Skeletal muscle tissue (tissue), 4 donors: ENCODE results near the gene AKAP8. TPM values are rescaled to one million over a fixed set of nuclear protein-coding genes. Genes with fewer than 3 reads are reported as not detected.

ENCODE experiments used
- H3K27ac ChIP-seq: one replicate; pipeline ENCODE4 v1.7.0; 2013; ENCODE audit warnings: mild to moderate bottlenecking, low read depth, low read length, inconsistent platforms
- H3K27me3 ChIP-seq, 3 donors: one replicate each; pipeline ENCODE4 v1.7.0; 2013; ENCODE audit warnings: low read length in 3 of 3; ENCODE audit not compliant: control insufficient read depth in 3 of 3, insufficient read depth in 3 of 3
- H3K36me3 ChIP-seq, 3 donors: one replicate each; pipeline ENCODE4 v1.7.0; 2013; ENCODE audit warnings: low read length in 3 of 3; ENCODE audit not compliant: control insufficient read depth in 3 of 3, insufficient read depth in 3 of 3
- H3K4me1 ChIP-seq, 3 donors: one replicate each; pipeline ENCODE4 v1.7.0; 2013; ENCODE audit warnings: low read length in 3 of 3, mild to moderate bottlenecking in 3 of 3; ENCODE audit not compliant: control insufficient read depth in 3 of 3, insufficient read depth in 3 of 3
- H3K4me3 ChIP-seq, 3 donors: one replicate each; pipeline ENCODE4 v1.7.0; 2013; ENCODE audit warnings: low read length in 3 of 3
- H3K9ac ChIP-seq, 3 donors: one replicate each; pipeline ENCODE4 v1.7.0; 2013; ENCODE audit warnings: low read length in 3 of 3, mild to moderate bottlenecking in 3 of 3, moderate library complexity in 2 of 3, low read depth in 1 of 3
- H3K9me3 ChIP-seq, 3 donors: one replicate each; pipeline ENCODE4 v1.7.0; 2013; ENCODE audit warnings: low read length in 3 of 3; ENCODE audit not compliant: control insufficient read depth in 3 of 3
- total RNA-seq: library from RNA; depleted of rRNA; stranded (reverse); fragments of >200 nt; gene quantifications from one replicate; pipeline ENCODE4 v1.2.3, GENCODE V29; 2014
- donor health status: Osteomylitis.

AKAP8 gene
- total RNA-seq, 1 donor from 2014 or later: 13.6 TPM

- H3K4me3 ChIP-seq: peak overlapping the region in 1 of 3 donors; percentile 23
- peaks cover 45 to 65% (median 64%) of the 10 kb centered on the region in 3 donors for H3K4me1 ChIP-seq
- no peaks in the 10 kb centered on the region for H3K36me3 ChIP-seq
- no peak overlapping the region for H3K9ac ChIP-seq
- H3K9me3 ChIP-seq: no peaks in the 10 kb centered on the region
- no peak overlapping the region for H3K27ac ChIP-seq
- no peaks in the 10 kb centered on the region for H3K27me3 ChIP-seq
Observed at GRCh38 chr19:15328312-15328711, 51.3 kb downstream of the AKAP8 start.

GRCh38 chr19:15324791-15325519 lies 54.6 kb downstream of the AKAP8 start:
- peak overlapping the region in 2 of 3 donors; percentile 25 for H3K4me3 ChIP-seq
- H3K4me1 ChIP-seq: peaks cover 58 to 73% (median 71%) of the 10 kb centered on the region in 3 donors
- H3K27me3 ChIP-seq: no peaks in the 10 kb centered on the region
- no peaks in the 10 kb centered on the region for H3K36me3 ChIP-seq
- H3K9me3 ChIP-seq: no peaks in the 10 kb centered on the region
- H3K27ac ChIP-seq: peak overlapping the region; percentile 0
- peak overlapping the region in 2 of 3 donors; percentile 1 to 42 for H3K9ac ChIP-seq

- H3K4me3 ChIP-seq: no peak overlapping the region
- no peak overlapping the region for H3K9ac ChIP-seq
Observed at GRCh38 chr19:15323496-15324235, 55.9 kb downstream of the AKAP8 start.

GRCh38 chr19:15321739-15322138 lies 57.8 kb downstream of the AKAP8 start:
- Histone ChIP-seq H3K27ac (no peak overlapping the region), H3K4me1 (peaks cover 80 to 82% (median 80%) of the 10 kb centered on the region in 3 donors), H3K4me3 (no peak overlapping the region), H3K27me3 (no peaks in the 10 kb centered on the region), H3K9ac (no peak overlapping the region), H3K36me3 (no peaks in the 10 kb centered on the region), H3K9me3 (no peaks in the 10 kb centered on the region)

More at GRCh38 chr19:15323496-15324235, 55.9 kb downstream of the AKAP8 start:
- peaks cover 67 to 75% (median 75%) of the 10 kb centered on the region in 3 donors for H3K4me1 ChIP-seq
- H3K9me3 ChIP-seq: no peaks in the 10 kb centered on the region
- H3K36me3 ChIP-seq: no peaks in the 10 kb centered on the region
- H3K27ac ChIP-seq: peak overlapping the region; percentile 22
- no peaks in the 10 kb centered on the region for H3K27me3 ChIP-seq

- peak overlapping the region; percentile 46 for H3K27ac ChIP-seq
- H3K27me3 ChIP-seq: no peaks in the 10 kb centered on the region
- no peaks in the 10 kb centered on the region for H3K36me3 ChIP-seq
- no peak overlapping the region for H3K4me3 ChIP-seq
- H3K4me1 ChIP-seq: peaks cover 77 to 83% (median 80%) of the 10 kb centered on the region in 3 donors
- no peaks in the 10 kb centered on the region for H3K9me3 ChIP-seq
- no peak overlapping the region for H3K9ac ChIP-seq
Observed at GRCh38 chr19:15320116-15320515, 59.5 kb downstream of the AKAP8 start.

- Histone ChIP-seq H3K27ac (peak overlapping the region; percentile 80), H3K9ac (peak overlapping the region; percentile 28 to 34 (median 32)), H3K27me3 (no peaks in the 10 kb centered on the region), H3K4me3 (peak overlapping the region in 2 of 3 donors; percentile 0 to 2), H3K4me1 (peaks cover 76 to 80% (median 78%) of the 10 kb centered on the region in 3 donors), H3K36me3 (no peaks in the 10 kb centered on the region), H3K9me3 (no peaks in the 10 kb centered on the region)
Observed at GRCh38 chr19:15318241-15318691, 61.3 kb downstream of the AKAP8 start.

GRCh38 chr19:15317392-15318071 lies 62.1 kb downstream of the AKAP8 start:
- H3K27me3 ChIP-seq: no peaks in the 10 kb centered on the region
- H3K4me3 ChIP-seq: peak overlapping the region in 1 of 3 donors; percentile 4
- no peaks in the 10 kb centered on the region for H3K36me3 ChIP-seq
- H3K27ac ChIP-seq: peak overlapping the region; percentile 80
- H3K4me1 ChIP-seq: peaks cover 74 to 78% (median 76%) of the 10 kb centered on the region in 3 donors
- H3K9me3 ChIP-seq: no peaks in the 10 kb centered on the region
- peak overlapping the region in 2 of 3 donors; percentile 32 to 52 for H3K9ac ChIP-seq

- no peaks in the 10 kb centered on the region for H3K9me3 ChIP-seq
- no peaks in the 10 kb centered on the region for H3K27me3 ChIP-seq
- peaks cover 68 to 76% (median 74%) of the 10 kb centered on the region in 3 donors for H3K4me1 ChIP-seq
- H3K36me3 ChIP-seq: no peaks in the 10 kb centered on the region
- H3K9ac ChIP-seq: no peak overlapping the region
- H3K27ac ChIP-seq: no peak overlapping the region
- peak overlapping the region in 1 of 3 donors; percentile 45 for H3K4me3 ChIP-seq
Observed at GRCh38 chr19:15316498-15316897, 63.1 kb downstream of the AKAP8 start.

GRCh38 chr19:15315101-15315500 lies 64.5 kb downstream of the AKAP8 start:
- Histone ChIP-seq H3K9ac (peak overlapping the region in 1 of 3 donors; percentile 58), H3K27me3 (no peaks in the 10 kb centered on the region), H3K4me3 (no peak overlapping the region), H3K4me1 (peaks cover 55 to 66% (median 60%) of the 10 kb centered on the region in 3 donors), H3K27ac (no peak overlapping the region), H3K9me3 (no peaks in the 10 kb centered on the region), H3K36me3 (no peaks in the 10 kb centered on the region)
